Fibroblast of lung (primary cell): ENCODE data around the gene CNTN1.

Experiments
- CTCF ChIP-seq, 2 donors: IDR thresholded peaks in 1 of 2; conservative IDR thresholded peaks in 1 of 2; 1 replicate in 1 of 2; 2 replicates in 1 of 2; pipeline ENCODE4 v1.5.1; 2011 to 2012; ENCODE audit warnings: low read length in 2 of 2, control low read depth in 1 of 2, inconsistent platforms in 1 of 2, low read depth in 1 of 2, mild to moderate bottlenecking in 1 of 2
- EZH2 ChIP-seq: IDR thresholded peaks from 2 replicates; pipeline ENCODE4 v1.5.1; 2012; ENCODE audit warnings: low read length, control low read depth, mild to moderate bottlenecking; ENCODE audit errors: missing control alignments

GRCh38 chr12:40907115-40907527 is 214.9 kb downstream of the CNTN1 start:
- TF ChIP-seq CTCF (conservative IDR thresholded peaks at IDR 0.05 in 1 of 2, IDR thresholded peaks at IDR 0.05 in 1 of 2; ENCODE audit: low read depth in 1 of 2, low read length in 2 of 2) = no peak
- TF ChIP-seq EZH2 = no peak
